CD4-positive, alpha-beta memory T cell (primary cell): ENCODE measurements around the gene SGSM1. TPM values are rescaled to one million over a fixed set of nuclear protein-coding genes. Genes with fewer than 3 reads are reported as not detected.
A peak's percentile ranks its signal among the peaks of the same experiment; 100 is the strongest.

Source experiments
- CTCF ChIA-PET: fragments of 350-600 bp; sonication (Branson Sonifier 250); formaldehyde crosslinking; loops from one replicate; lab custom pipeline; 2021; ENCODE audit warnings: inconsistent platforms; ENCODE audit not compliant: partially characterized antibody; lab: Charles Lee
- POLR2A ChIA-PET: fragments of 350-600 bp; sonication (Branson Sonifier 250); formaldehyde crosslinking; loops from one replicate; lab custom pipeline; 2021; ENCODE audit not compliant: partially characterized antibody; lab: Charles Lee
- DNase-seq, 5 donors: peaks; one replicate each; pipeline versions ENCODE4 v3.0.0 to v3.0.0-alpha.2; 2020 to 2022; ENCODE audit warnings: mixed read lengths in 1 of 5
- H3K27ac ChIP-seq: one replicate; pipeline ENCODE4 v1.7.0; 2013; ENCODE audit warnings: low read depth, low read length
- H3K27me3 ChIP-seq: 2 replicates; pipeline ENCODE4 v1.7.0; 2013; ENCODE audit warnings: mild to moderate bottlenecking, low read length, moderate library complexity; ENCODE audit not compliant: insufficient read depth
- H3K36me3 ChIP-seq: 2 replicates; pipeline ENCODE4 v1.7.0; 2013; ENCODE audit warnings: mild to moderate bottlenecking, low read length, moderate library complexity; ENCODE audit not compliant: insufficient read depth
- H3K4me1 ChIP-seq: 2 replicates; pipeline ENCODE4 v1.7.0; 2013; ENCODE audit warnings: mild to moderate bottlenecking, low read length, moderate library complexity; ENCODE audit not compliant: insufficient read depth
- H3K4me3 ChIP-seq, 2 donors: one replicate each; pipeline ENCODE4 v1.7.0; 2013; ENCODE audit warnings: low read length in 2 of 2, mild to moderate bottlenecking in 1 of 2
- H3K9me3 ChIP-seq, 2 donors: one replicate each; pipeline ENCODE4 v1.7.0; 2013; ENCODE audit warnings: low read length in 2 of 2, control low read depth in 1 of 2; ENCODE audit not compliant: control insufficient read depth in 1 of 2
- H3K27ac Mint-ChIP-seq, 7 donors: one replicate each; pipeline ENCODE4 v1.8.0; 2020 to 2021; ENCODE audit warnings: mixed read lengths in 7 of 7, mild to moderate bottlenecking in 6 of 7, inconsistent platforms in 3 of 7, moderate library complexity in 3 of 7
- H3K27me3 Mint-ChIP-seq, 2 donors: one replicate each; pipeline ENCODE4 v1.8.0; 2020 to 2021; ENCODE audit warnings: mixed read lengths in 2 of 2
- H3K36me3 Mint-ChIP-seq, 2 donors: one replicate each; pipeline ENCODE4 v1.8.0; 2020 to 2021; ENCODE audit warnings: mixed read lengths in 2 of 2, inconsistent platforms in 1 of 2, mild to moderate bottlenecking in 1 of 2
- H3K4me1 Mint-ChIP-seq, 4 donors: one replicate each; pipeline ENCODE4 v1.8.0; 2020 to 2021; ENCODE audit warnings: mixed read lengths in 4 of 4, mild to moderate bottlenecking in 1 of 4
- H3K4me3 Mint-ChIP-seq, 8 donors: one replicate each; pipeline ENCODE4 v1.8.0; 2020 to 2021; ENCODE audit warnings: mixed read lengths in 8 of 8, mild to moderate bottlenecking in 7 of 8, moderate library complexity in 6 of 8, inconsistent platforms in 3 of 8
- H3K9me3 Mint-ChIP-seq, 8 donors: one replicate each; pipeline ENCODE4 v1.8.0; 2020 to 2021; ENCODE audit warnings: mixed read lengths in 8 of 8, mild to moderate bottlenecking in 5 of 8, inconsistent platforms in 3 of 8, moderate library complexity in 1 of 8
- intact Hi-C: fragments of 100-400 bp; cut with micrococcal nuclease; formaldehyde crosslinking; loops from one replicate; pipeline ENCODE4 v1.15.1; 2023
- polyA plus RNA-seq, 2 donors: library from polyadenylated mRNA; unstranded; fragments of 300-500 nt; fragmentation: Illumina TruSeq; gene quantifications; one replicate each; pipeline ENCODE4 v1.2.3, GENCODE V29; 2021
- total RNA-seq, 2 experiments: library from RNA; stranded (reverse); gene quantifications; one replicate each; pipeline ENCODE4 v1.2.3, GENCODE V29; 2021

The SGSM1 gene
- total and polyA plus RNA-seq, 4 experiments from 2014 or later = 0.08 to 3.4 (median 2.0) TPM

- Mint-ChIP-seq H3K36me3 (peaks cover 0 to 2% of the 10 kb centered on the region in 2 donors), H3K27ac (peak overlapping the region in 5 of 7 donors; percentile 11 to 60 (median 35)), H3K4me3 (peak overlapping the region in 1 of 8 donors; percentile 78), H3K27me3 (no peaks in the 10 kb centered on the region), H3K4me1 (peaks cover 17 to 31% (median 25%) of the 10 kb centered on the region in 4 donors), H3K9me3 (peaks cover 0 to 6% (median 0%) of the 10 kb centered on the region in 8 donors)
- DNase-seq = no peak
- Histone ChIP-seq H3K9me3 (no peaks in the 10 kb centered on the region), H3K27ac (no peak overlapping the region), H3K4me1 (peaks cover 12% of the 10 kb centered on the region), H3K36me3 (no peaks in the 10 kb centered on the region), H3K27me3 (no peaks in the 10 kb centered on the region), H3K4me3 (no peak overlapping the region)
- CTCF ChIA-PET = no interaction called here
- intact Hi-C loops = no loop called here
- POLR2A ChIA-PET = no interaction called here
Measured at GRCh38 chr22:24809331-24809730, 3.3 kb downstream of the SGSM1 start.

DNA sequence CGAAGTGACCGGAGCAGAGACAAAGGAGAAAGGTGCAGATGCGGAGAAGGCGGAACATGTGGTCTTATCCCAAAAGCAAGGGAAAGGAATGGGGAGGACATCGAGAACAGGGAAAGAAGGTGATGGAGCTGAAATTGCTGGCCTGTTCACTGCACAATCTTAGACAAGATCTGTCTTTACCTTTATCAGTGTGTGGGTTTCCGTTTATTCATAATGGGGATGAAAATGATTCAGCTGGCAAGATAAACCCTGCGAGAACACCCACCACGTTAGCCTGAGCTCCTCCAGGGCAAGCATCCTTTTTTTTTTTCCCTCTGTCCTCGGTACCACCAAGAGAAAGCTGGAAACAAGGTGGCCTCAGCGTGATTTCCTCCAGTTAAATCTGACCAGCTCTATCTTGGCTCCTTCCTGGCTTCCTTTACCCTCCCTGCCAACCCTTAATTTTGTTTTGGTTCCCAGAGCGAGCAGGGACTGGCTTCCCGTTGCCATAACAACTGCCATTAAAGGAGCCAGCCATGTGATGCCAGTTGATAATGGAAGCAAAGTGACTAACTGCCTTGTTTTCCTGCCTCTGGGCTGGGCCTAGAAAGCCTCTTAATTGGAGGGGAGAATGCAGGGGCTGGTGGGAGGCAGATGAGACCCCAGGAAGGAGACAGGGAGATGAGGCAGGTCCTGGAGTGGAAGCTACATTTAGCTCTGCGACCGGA lies 4.2 kb downstream of the SGSM1 start:
- no peaks in the 10 kb centered on the region for H3K9me3 ChIP-seq
- no peaks in the 10 kb centered on the region for H3K27me3 Mint-ChIP-seq
- H3K4me1 Mint-ChIP-seq = peaks cover 17 to 31% (median 24%) of the 10 kb centered on the region in 4 donors
- H3K4me3 Mint-ChIP-seq = peak overlapping the region in 2 of 8 donors; percentile 9 to 35
- intact Hi-C loops = no loop called here
- no peaks in the 10 kb centered on the region for H3K27me3 ChIP-seq
- CTCF ChIA-PET = no interaction called here
- peaks cover 4 to 11% of the 10 kb centered on the region in 2 donors for H3K36me3 Mint-ChIP-seq
- H3K4me3 ChIP-seq = no peak overlapping the region
- no peaks in the 10 kb centered on the region for H3K36me3 ChIP-seq
- POLR2A ChIA-PET = no interaction called here
- DNase-seq = no peak
- peaks cover 12% of the 10 kb centered on the region for H3K4me1 ChIP-seq
- peaks cover 0 to 13% (median 4%) of the 10 kb centered on the region in 8 donors for H3K9me3 Mint-ChIP-seq
- H3K27ac ChIP-seq = no peak overlapping the region
- peak overlapping the region in 4 of 7 donors; percentile 1 to 57 (median 38) for H3K27ac Mint-ChIP-seq

DNA sequence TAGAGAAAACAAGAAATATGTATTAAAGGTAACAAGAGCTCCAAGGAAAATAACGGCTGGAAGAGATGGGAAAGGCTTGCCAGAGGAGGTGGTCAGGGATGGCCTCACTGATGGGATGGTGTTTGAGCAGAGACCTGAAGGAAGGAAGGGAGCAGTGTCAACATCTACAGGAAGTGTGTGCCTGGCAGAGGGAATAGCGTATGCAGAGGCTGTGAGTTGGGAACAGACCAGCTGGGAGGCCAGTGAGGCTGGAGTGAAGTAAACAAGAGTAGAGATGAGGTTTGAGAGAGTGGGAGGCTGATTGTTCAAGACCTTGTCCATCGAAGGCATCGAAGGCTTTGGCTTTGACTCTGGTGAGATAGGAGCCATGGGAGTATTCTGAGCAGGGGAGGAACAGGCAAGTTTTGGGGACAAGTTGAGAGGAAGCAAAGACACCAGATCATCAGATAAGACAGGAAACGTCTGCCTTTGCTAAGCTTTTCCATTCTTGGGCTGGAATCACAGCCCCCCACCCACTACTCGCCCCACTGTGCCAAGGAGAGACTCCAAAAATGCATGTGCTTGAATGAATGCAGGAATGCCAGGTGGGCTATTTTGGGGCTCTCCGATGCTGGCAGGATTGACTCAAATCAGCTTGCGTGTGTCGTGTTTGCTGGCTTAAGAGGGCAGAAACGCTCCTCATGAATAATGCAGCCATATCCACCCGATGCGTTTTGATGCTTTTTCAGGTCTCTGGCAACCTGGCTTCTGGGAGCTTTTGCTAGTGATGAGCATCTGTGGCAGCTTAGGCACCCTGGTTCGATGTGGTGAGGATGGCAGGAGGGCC lies 7.2 kb downstream of the SGSM1 start:
- no peaks in the 10 kb centered on the region for H3K27me3 Mint-ChIP-seq
- CTCF ChIA-PET = interaction anchor here (0.8 to 3.5 kb wide), 3 partner anchors 11 to 33 kb away, joined by 3 to 27 read pairs (median 3); no protein-coding TSS in a partner anchor
- intact Hi-C loops = no loop called here

GRCh38 chr22:24813861-24814770 lies 8.1 kb downstream of the SGSM1 start:
- POLR2A ChIA-PET = interaction anchor here (0.6 kb wide), 1 partner anchor 44 kb away, joined by 3 read pairs; no protein-coding TSS in a partner anchor
- no peak overlapping the region for H3K27ac Mint-ChIP-seq
- H3K27me3 ChIP-seq = no peaks in the 10 kb centered on the region
- H3K9me3 Mint-ChIP-seq = peaks cover 0 to 24% (median 14%) of the 10 kb centered on the region in 8 donors
- no peak overlapping the region for H3K4me3 Mint-ChIP-seq
- intact Hi-C loops = no loop called here
- DNase-seq = no peak
- peaks cover 6% of the 10 kb centered on the region for H3K4me1 ChIP-seq
- H3K27me3 Mint-ChIP-seq = no peaks in the 10 kb centered on the region
- CTCF ChIA-PET = interaction anchor here (3.5 kb wide), 1 partner anchor 12 kb away, joined by 27 read pairs; no protein-coding TSS in a partner anchor
- no peak overlapping the region for H3K27ac ChIP-seq
- H3K4me1 Mint-ChIP-seq = peaks cover 12 to 17% (median 14%) of the 10 kb centered on the region in 4 donors
- peaks cover 4 to 22% of the 10 kb centered on the region in 2 donors for H3K36me3 Mint-ChIP-seq
- no peaks in the 10 kb centered on the region for H3K36me3 ChIP-seq
- no peak overlapping the region for H3K4me3 ChIP-seq
- no peaks in the 10 kb centered on the region for H3K9me3 ChIP-seq

More for the DNA sequence above, 7.2 kb downstream of the SGSM1 start:
- peaks cover 0 to 24% (median 14%) of the 10 kb centered on the region in 8 donors for H3K9me3 Mint-ChIP-seq
- DNase-seq = no peak
- H3K36me3 Mint-ChIP-seq = peaks cover 4 to 22% of the 10 kb centered on the region in 2 donors
- peak overlapping the region in 4 of 7 donors; percentile 17 to 54 (median 37) for H3K27ac Mint-ChIP-seq
- H3K4me1 ChIP-seq = peaks cover 6% of the 10 kb centered on the region
- POLR2A ChIA-PET = interaction anchor here (0.6 kb wide), 1 partner anchor 45 kb away, joined by 3 read pairs; no protein-coding TSS in a partner anchor
- no peaks in the 10 kb centered on the region for H3K9me3 ChIP-seq
- no peak overlapping the region for H3K27ac ChIP-seq
- H3K4me1 Mint-ChIP-seq = peaks cover 12 to 20% (median 16%) of the 10 kb centered on the region in 4 donors
- no peaks in the 10 kb centered on the region for H3K27me3 ChIP-seq
- H3K4me3 Mint-ChIP-seq = no peak overlapping the region
- H3K4me3 ChIP-seq = no peak overlapping the region
- no peaks in the 10 kb centered on the region for H3K36me3 ChIP-seq

DNA sequence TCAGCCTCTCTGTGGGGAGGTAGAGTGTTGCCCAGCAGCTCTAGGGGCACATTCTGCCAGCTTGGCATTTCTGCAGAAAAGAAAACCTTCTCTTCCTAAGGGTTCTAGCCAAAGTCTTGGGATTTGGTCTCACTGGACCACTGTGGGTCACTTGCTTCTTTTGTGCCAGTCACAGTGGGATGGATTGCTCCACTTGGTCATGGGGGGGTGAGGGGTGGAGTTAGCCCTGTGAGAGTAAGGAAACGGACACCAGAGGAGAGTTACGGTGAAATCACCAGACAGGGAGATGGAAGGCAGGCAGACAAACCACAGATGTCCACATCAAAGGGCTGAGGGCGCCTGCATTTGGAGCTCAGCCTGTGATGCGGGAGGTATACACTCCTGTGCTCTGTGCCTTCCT lies 10.8 kb downstream of the SGSM1 start:
- no peaks in the 10 kb centered on the region for H3K27me3 ChIP-seq
- H3K27ac ChIP-seq = no peak overlapping the region
- intact Hi-C loops = no loop called here
- no peak for DNase-seq
- no peak overlapping the region for H3K4me3 ChIP-seq
- no peak overlapping the region for H3K27ac Mint-ChIP-seq
- H3K36me3 ChIP-seq = no peaks in the 10 kb centered on the region
- POLR2A ChIA-PET = no interaction called here
- peaks cover 4 to 22% of the 10 kb centered on the region in 2 donors for H3K36me3 Mint-ChIP-seq
- CTCF ChIA-PET = interaction anchor here (1.4 kb wide), 1 partner anchor 14 kb away, joined by 7 read pairs; no protein-coding TSS in a partner anchor
- no peaks in the 10 kb centered on the region for H3K4me1 ChIP-seq
- H3K9me3 ChIP-seq = no peaks in the 10 kb centered on the region
- peaks cover 0 to 24% (median 14%) of the 10 kb centered on the region in 8 donors for H3K9me3 Mint-ChIP-seq
- no peaks in the 10 kb centered on the region for H3K27me3 Mint-ChIP-seq
- no peak overlapping the region for H3K4me3 Mint-ChIP-seq
- H3K4me1 Mint-ChIP-seq = peaks cover 0 to 7% (median 5%) of the 10 kb centered on the region in 4 donors

DNA sequence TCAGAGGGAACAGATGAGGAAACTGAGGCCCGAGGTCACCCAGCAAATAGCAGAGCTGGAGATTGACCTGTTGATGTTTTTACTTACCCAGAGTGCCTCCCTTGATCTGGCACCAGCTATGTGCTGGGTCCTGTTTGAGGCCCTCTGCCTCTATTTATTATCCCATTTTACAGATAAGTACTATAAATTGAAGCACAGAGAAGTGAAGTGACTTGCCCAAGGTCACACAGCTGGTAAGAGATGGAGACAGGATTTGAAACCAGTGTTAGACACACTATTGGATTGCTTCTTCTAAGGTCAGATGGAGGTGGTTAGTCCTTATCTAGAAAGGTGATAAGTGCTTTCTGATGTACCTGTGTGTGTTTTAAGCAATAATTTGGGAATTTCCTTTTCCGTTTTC lies 13.5 kb downstream of the SGSM1 start:
- H3K4me1 ChIP-seq = no peaks in the 10 kb centered on the region
- no peaks in the 10 kb centered on the region for H3K27me3 Mint-ChIP-seq
- H3K36me3 Mint-ChIP-seq = peaks cover 4 to 18% of the 10 kb centered on the region in 2 donors
- no peak for DNase-seq
- H3K4me3 ChIP-seq = no peak overlapping the region
- CTCF ChIA-PET = interaction anchor here (1.4 kb wide), 1 partner anchor 16 kb away, joined by 6 read pairs; no protein-coding TSS in a partner anchor
- H3K27ac Mint-ChIP-seq = peak overlapping the region in 1 of 7 donors; percentile 30
- H3K9me3 Mint-ChIP-seq = peaks cover 0 to 17% (median 12%) of the 10 kb centered on the region in 8 donors
- no peaks in the 10 kb centered on the region for H3K4me1 Mint-ChIP-seq
- POLR2A ChIA-PET = no interaction called here
- no peak overlapping the region for H3K27ac ChIP-seq
- H3K27me3 ChIP-seq = no peaks in the 10 kb centered on the region
- intact Hi-C loops = no loop called here
- H3K4me3 Mint-ChIP-seq = no peak overlapping the region
- H3K9me3 ChIP-seq = no peaks in the 10 kb centered on the region
- no peaks in the 10 kb centered on the region for H3K36me3 ChIP-seq
